HPDE6-E6E7 (cell line): ENCODE results near the gene MYH9.
"Not testable (repeated sequence)": the region's sequence is repeated elsewhere in the genome, so short reads cannot be mapped to it uniquely, and the experiment has no call there.

Experiments used
- DNase-seq: peaks from one replicate; pipeline ENCODE4 v3.0.0; 2011; ENCODE audit warnings: missing footprints; ENCODE audit errors: extremely low spot score

The MYH9 gene

GRCh38 chr22:36387959-36388726, at the start of gene MYH9:
TSS of gene MYH9 (minus strand) at chr22:36387967. CDS start at chr22:36349236, 38,731 bp downstream.
- DNase-seq = peak; percentile 85

- no peak for DNase-seq
These were observed 48.0 kb upstream of the MYH9 start for GRCh38 chr22:36435516-36436415.

- no peak for DNase-seq
These were observed 45.8 kb upstream of the MYH9 start for GRCh38 chr22:36433318-36434231.

- no peak for DNase-seq
These were observed 45.0 kb upstream of the MYH9 start for GRCh38 chr22:36432592-36433317.

- no peak for DNase-seq
These were observed 44.2 kb upstream of the MYH9 start for GRCh38 chr22:36431977-36432376.

GRCh38 chr22:36430863-36431262, 43.1 kb upstream of the MYH9 start:
- DNase-seq = no peak

- not testable (repeated sequence) for DNase-seq
These were observed 40.2 kb upstream of the MYH9 start for GRCh38 chr22:36427952-36428351.

GRCh38 chr22:36425977-36426523, 38.3 kb upstream of the MYH9 start:
- DNase-seq = no peak

GRCh38 chr22:36424901-36425579, 37.3 kb upstream of the MYH9 start:
- DNase-seq = no peak

GRCh38 chr22:36424466-36424865, 36.7 kb upstream of the MYH9 start:
- DNase-seq = not testable (repeated sequence)

- no peak for DNase-seq
These were observed 36.0 kb upstream of the MYH9 start for GRCh38 chr22:36423461-36424404.

GRCh38 chr22:36422287-36423014, 34.7 kb upstream of the MYH9 start:
- no peak for DNase-seq

GRCh38 chr22:36419912-36420882, 32.4 kb upstream of the MYH9 start:
- no peak for DNase-seq

GRCh38 chr22:36419177-36419911, 31.6 kb upstream of the MYH9 start:
- no peak for DNase-seq

- DNase-seq = peak; percentile 58
These were observed 29.5 kb upstream of the MYH9 start for GRCh38 chr22:36417281-36417686.

- DNase-seq = no peak
These were observed 27.8 kb upstream of the MYH9 start for GRCh38 chr22:36415415-36416168.
